ENCODE results near the gene NUP160.

DNA sequence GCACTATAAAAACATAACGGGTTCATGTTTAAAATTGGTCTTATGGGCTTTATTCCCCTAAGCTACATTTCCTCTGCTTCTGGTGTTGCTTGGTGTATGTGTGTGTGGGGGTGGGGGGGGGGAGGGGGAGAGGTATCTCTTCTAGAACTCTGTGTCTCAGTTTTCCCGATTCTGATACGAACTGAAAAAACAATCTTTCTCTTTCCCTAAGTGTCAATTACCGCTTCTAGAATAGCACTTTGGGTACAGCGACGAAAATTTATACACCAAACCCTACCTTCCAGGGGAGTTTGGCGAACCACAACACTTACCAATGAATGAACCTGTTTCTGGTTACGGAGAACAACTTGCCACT lies 636 bp downstream of the NUP160 start:
- no peak for TF ChIP-seq EZH2 (IDR thresholded peaks at IDR 0.05)
- TF ChIP-seq CTCF (IDR thresholded peaks at IDR 0.05 in 2 of 3, conservative IDR thresholded peaks at IDR 0.05 in 1 of 3; ENCODE audit: borderline replicate concordance in 1 of 3, insufficient read depth in 1 of 3, low read depth in 2 of 3, low read length in 2 of 3): no peak
- TF ChIP-seq POLR2A (IDR thresholded peaks at IDR 0.05; ENCODE audit: borderline replicate concordance, extremely low read depth, insufficient read depth, insufficient read length): no peak
- TF ChIP-seq SP1 (IDR thresholded peaks at IDR 0.05; ENCODE audit: low read depth): no peak
- TF ChIP-seq EGR1 (IDR thresholded peaks at IDR 0.05; ENCODE audit: low read depth): no peak
